AG04449 (cell line): Measurements from ENCODE around the gene PIGW.

Experiments
- CTCF ChIA-PET: fragments of 350-600 bp; formaldehyde crosslinking; extraction: SDS; loops from one replicate; lab custom pipeline; 2021; ENCODE audit warnings: antibody characterized with exemption; lab: Yijun Ruan, JAX
- POLR2A ChIA-PET: fragments of 400-600, 350-600 bp; formaldehyde crosslinking; extraction: SDS; loops from one replicate; lab custom pipeline; 2020; ENCODE audit warnings: antibody characterized with exemption, inconsistent platforms; lab: Yijun Ruan, JAX
- DNase-seq: peaks from one replicate; pipeline ENCODE4 v3.0.0-alpha.2; 2010; ENCODE audit warnings: low read depth, low spot score
- H3K4me3 ChIP-seq: 2 replicates; pipeline ENCODE4 v1.5.1; 2011; ENCODE audit warnings: low read depth, mild to moderate bottlenecking, control low read depth, low read length
- CTCF ChIP-seq: IDR thresholded peaks from one replicate; pipeline ENCODE4 v1.5.1; 2011; ENCODE audit warnings: mild to moderate bottlenecking, moderate library complexity, low read length, control low read depth, inconsistent platforms; ENCODE audit not compliant: insufficient read depth; ENCODE audit errors: missing control alignments

The PIGW gene

DNA sequence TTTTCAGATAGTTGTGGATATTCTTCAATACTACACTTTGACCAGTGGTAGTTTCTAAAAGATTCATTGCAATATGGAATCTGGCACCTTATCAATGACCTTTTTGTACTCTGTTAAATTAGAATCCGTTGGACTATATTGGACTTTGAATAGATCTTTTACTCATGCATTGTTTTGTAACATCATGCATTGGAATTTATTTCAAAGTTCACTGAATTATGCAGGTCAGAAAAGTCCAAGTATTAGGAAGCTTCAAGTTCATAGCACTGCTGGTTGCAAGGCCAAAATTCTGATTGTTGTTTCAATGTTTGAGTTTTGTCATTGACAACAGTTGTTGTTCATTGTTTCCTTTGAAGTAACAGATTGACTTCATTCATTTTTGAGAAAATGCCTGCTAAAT is 49.0 kb downstream of the PIGW start:
- CTCF ChIA-PET: interaction anchor here (2.4 kb wide), 1 partner anchor 20 kb away, joined by 5 read pairs; no protein-coding TSS in a partner anchor
- H3K4me3 ChIP-seq: no peak overlapping the region
- POLR2A ChIA-PET: no interaction called here
- no peak for TF ChIP-seq CTCF
- DNase-seq: no peak

DNA sequence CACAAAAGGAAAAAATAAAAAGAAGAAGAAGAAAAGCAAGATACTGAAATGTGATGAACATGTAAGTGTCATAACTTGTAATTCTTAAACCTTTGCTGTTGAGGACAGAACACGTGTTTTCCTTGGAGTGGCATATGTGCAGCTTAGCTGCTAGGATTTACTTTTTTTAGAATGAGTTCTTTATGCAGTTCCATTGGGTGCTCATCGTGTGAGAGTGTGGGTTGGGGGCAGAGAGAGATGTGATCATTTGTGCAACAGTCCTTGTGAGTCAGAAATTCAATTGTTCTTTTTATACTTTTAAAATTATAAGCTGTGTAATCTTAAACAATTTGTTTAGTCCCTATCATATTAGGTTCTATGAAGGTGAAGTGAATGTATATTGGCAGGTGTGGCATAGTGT is 51.4 kb downstream of the PIGW start:
- no peak for TF ChIP-seq CTCF
- ChIA-PET CTCF (interaction anchor here (1.1 to 1.4 kb wide), 3 partner anchors 12 to 17 kb away, joined by 3 to 4 read pairs (median 3); partner anchors contain the start of gene MRM1), POLR2A (interaction anchor here (0.8 kb wide), 1 partner anchor 12 kb away, joined by 3 read pairs; no protein-coding TSS in a partner anchor)
- no peak overlapping the region for H3K4me3 ChIP-seq
- DNase-seq: no peak
